IPS DF 6.9 (cell line): Measurements from ENCODE around the gene IMMP2L.
"Not testable (repeated sequence)": the region's sequence is repeated elsewhere in the genome, so short reads cannot be mapped to it uniquely, and the experiment has no call there.

ENCODE experiments used
- DNase-seq: peaks from one replicate; pipeline ENCODE4 v3.0.0-alpha.2; 2013; ENCODE audit warnings: low read depth, low spot score
- H3K27ac ChIP-seq: one replicate; pipeline ENCODE4 v1.5.1; 2013; ENCODE audit warnings: low read length, control low read depth
- H3K27me3 ChIP-seq: 2 replicates; pipeline ENCODE4 v1.6.1; 2013; ENCODE audit warnings: mild to moderate bottlenecking, low read length; ENCODE audit not compliant: control insufficient read depth, insufficient read depth
- H3K36me3 ChIP-seq: 2 replicates; pipeline ENCODE4 v1.6.1; 2013; ENCODE audit warnings: low read length; ENCODE audit not compliant: control insufficient read depth, insufficient read depth
- H3K4me1 ChIP-seq: 2 replicates; pipeline ENCODE4 v1.6.1; 2013; ENCODE audit warnings: low read length; ENCODE audit not compliant: control insufficient read depth, insufficient read depth
- H3K4me3 ChIP-seq: 2 replicates; pipeline ENCODE4 v1.5.1; 2013; ENCODE audit warnings: mild to moderate bottlenecking, low read length
- H3K9me3 ChIP-seq: 2 replicates; pipeline ENCODE4 v1.6.1; 2013; ENCODE audit warnings: low read length, inconsistent platforms; ENCODE audit not compliant: control insufficient read depth, insufficient read depth
- WGBS: extraction: QIAGEN DNeasy Blood & Tissue Kit; methylation state at CpG from one replicate; pipeline ENCODE4 v1.1.7; 2013; ENCODE audit warnings: mixed read lengths, missing lambda C conversion rate; ENCODE audit not compliant: insufficient read length, insufficient coverage; 5-methylcytosine and 5-hydroxymethylcytosine counted together

IMMP2L gene

GRCh38 chr7:111470998-111471397 is 91.3 kb downstream of the IMMP2L start:
- no peaks in the 10 kb centered on the region for H3K9me3 ChIP-seq
- WGBS = no CpG with 5 or more reads among the region's 2 CpGs
- no peak overlapping the region for H3K27ac ChIP-seq
- no peaks in the 10 kb centered on the region for H3K27me3 ChIP-seq
- no peaks in the 10 kb centered on the region for H3K36me3 ChIP-seq
- DNase-seq = no peak
- no peaks in the 10 kb centered on the region for H3K4me1 ChIP-seq
- H3K4me3 ChIP-seq = no peak overlapping the region

- H3K27me3 ChIP-seq, H3K27ac ChIP-seq, H3K4me3 ChIP-seq, DNase-seq, H3K9me3 ChIP-seq, H3K4me1 ChIP-seq, H3K36me3 ChIP-seq: not testable (repeated sequence)
- WGBS = no CpG with 5 or more reads among the region's 1 CpG
Measured at GRCh38 chr7:111469894-111470293, 92.4 kb downstream of the IMMP2L start.

GRCh38 chr7:111465774-111466173 is 96.5 kb downstream of the IMMP2L start:
- not testable (repeated sequence) for H3K4me1 ChIP-seq, H3K36me3 ChIP-seq, H3K27ac ChIP-seq, DNase-seq, H3K27me3 ChIP-seq, H3K4me3 ChIP-seq, H3K9me3 ChIP-seq
- WGBS = no CpG with 5 or more reads among the region's 3 CpGs

- H3K27ac ChIP-seq = no peak overlapping the region
Measured at GRCh38 chr7:111460695-111461094, 101.6 kb downstream of the IMMP2L start.

GRCh38 chr7:111459757-111460280 is 102.5 kb downstream of the IMMP2L start:
- no CpG with 5 or more reads among the region's 2 CpGs for WGBS
- Histone ChIP-seq H3K36me3 (no peaks in the 10 kb centered on the region), H3K27ac (no peak overlapping the region), H3K9me3 (no peaks in the 10 kb centered on the region), H3K4me1 (no peaks in the 10 kb centered on the region), H3K4me3 (no peak overlapping the region), H3K27me3 (no peaks in the 10 kb centered on the region)
- no peak for DNase-seq

More at GRCh38 chr7:111460695-111461094, 101.6 kb downstream of the IMMP2L start:
- Histone ChIP-seq H3K36me3 (no peaks in the 10 kb centered on the region), H3K9me3 (no peaks in the 10 kb centered on the region), H3K4me1 (no peaks in the 10 kb centered on the region), H3K4me3 (no peak overlapping the region), H3K27me3 (no peaks in the 10 kb centered on the region)
- DNase-seq = no peak

- Histone ChIP-seq H3K9me3 (no peaks in the 10 kb centered on the region), H3K4me3 (no peak overlapping the region), H3K4me1 (no peaks in the 10 kb centered on the region), H3K27ac (no peak overlapping the region), H3K36me3 (no peaks in the 10 kb centered on the region), H3K27me3 (no peaks in the 10 kb centered on the region)
- WGBS = no CpG with 5 or more reads among the region's 2 CpGs
- no peak for DNase-seq
Measured at GRCh38 chr7:111459065-111459756, 103.1 kb downstream of the IMMP2L start.

- not testable (repeated sequence) for H3K4me1 ChIP-seq, DNase-seq, H3K9me3 ChIP-seq, H3K27ac ChIP-seq, H3K36me3 ChIP-seq, H3K4me3 ChIP-seq, H3K27me3 ChIP-seq
- WGBS = no CpG with 5 or more reads among the region's 2 CpGs
Measured at GRCh38 chr7:111450705-111451104, 111.6 kb downstream of the IMMP2L start.

GRCh38 chr7:111447502-111447901 is 114.8 kb downstream of the IMMP2L start:
- not testable (repeated sequence) for DNase-seq, H3K36me3 ChIP-seq, H3K27ac ChIP-seq, H3K27me3 ChIP-seq, H3K9me3 ChIP-seq, H3K4me1 ChIP-seq, H3K4me3 ChIP-seq
- no CpG with 5 or more reads among the region's 6 CpGs for WGBS

- no peaks in the 10 kb centered on the region for H3K36me3 ChIP-seq
- H3K4me3 ChIP-seq = no peak overlapping the region
- no CpG with 5 or more reads among the region's 3 CpGs for WGBS
- no peaks in the 10 kb centered on the region; the same call in 1 of the 2 replicates for H3K9me3 ChIP-seq
- no peak for DNase-seq
- H3K27me3 ChIP-seq = no peaks in the 10 kb centered on the region
- no peak overlapping the region for H3K27ac ChIP-seq
- no peaks in the 10 kb centered on the region for H3K4me1 ChIP-seq
Measured at GRCh38 chr7:111439977-111440376, 122.3 kb downstream of the IMMP2L start.

- H3K27me3 ChIP-seq = no peaks in the 10 kb centered on the region
- no peaks in the 10 kb centered on the region; the same call in 1 of the 2 replicates for H3K9me3 ChIP-seq
- H3K27ac ChIP-seq = no peak overlapping the region
- H3K4me1 ChIP-seq = no peaks in the 10 kb centered on the region
- no peak overlapping the region for H3K4me3 ChIP-seq
- H3K36me3 ChIP-seq = no peaks in the 10 kb centered on the region
- WGBS = no CpG with 5 or more reads among the region's 3 CpGs
- DNase-seq = no peak
Measured at GRCh38 chr7:111438369-111439289, 123.7 kb downstream of the IMMP2L start.
